ELR (cell line): ENCODE measurements around the gene PTH1R.
A peak's percentile ranks its signal among the peaks of the same experiment; 100 is the strongest.

Experiments used
- DNase-seq: peaks from one replicate; pipeline ENCODE4 v3.0.0-alpha.2; 2015; ENCODE audit warnings: low read depth

The PTH1R gene

GRCh38 chr3:46877406-46878125, at the start of gene PTH1R:
TSS of gene PTH1R (plus strand) at chr3:46877721. CDS start at chr3:46883560, 5,839 bp downstream.
- DNase-seq = no peak

GRCh38 chr3:46829699-46830208, 47.8 kb upstream of the PTH1R start:
- no peak for DNase-seq

- DNase-seq = no peak
Measured at GRCh38 chr3:46830801-46831200, 46.7 kb upstream of the PTH1R start.

- DNase-seq = no peak
Measured at GRCh38 chr3:46831316-46831715, 46.2 kb upstream of the PTH1R start.

- no peak for DNase-seq
Measured at GRCh38 chr3:46831841-46832240, 45.7 kb upstream of the PTH1R start.

GRCh38 chr3:46833346-46834300, 43.9 kb upstream of the PTH1R start:
- DNase-seq = no peak

- DNase-seq = no peak
Measured at GRCh38 chr3:46835054-46835453, 42.5 kb upstream of the PTH1R start.

- DNase-seq = no peak
Measured at GRCh38 chr3:46835491-46835890, 42.0 kb upstream of the PTH1R start.

- DNase-seq = no peak
Measured at GRCh38 chr3:46838301-46838700, 39.2 kb upstream of the PTH1R start.

GRCh38 chr3:46840491-46840890, 37.0 kb upstream of the PTH1R start:
- no peak for DNase-seq

GRCh38 chr3:46843508-46843907, 34.0 kb upstream of the PTH1R start:
- DNase-seq = no peak

GRCh38 chr3:46844397-46844796, 33.1 kb upstream of the PTH1R start:
- DNase-seq = no peak

GRCh38 chr3:46844881-46845312, 32.6 kb upstream of the PTH1R start:
- no peak for DNase-seq

- DNase-seq = peak; percentile 46
Measured at GRCh38 chr3:46845397-46845859, 32.1 kb upstream of the PTH1R start.

GRCh38 chr3:46845860-46846623, 31.5 kb upstream of the PTH1R start:
- DNase-seq = peak; percentile 74

GRCh38 chr3:46846624-46847542, 30.6 kb upstream of the PTH1R start:
- no peak for DNase-seq

- no peak for DNase-seq
Measured at GRCh38 chr3:46847744-46848143, 29.8 kb upstream of the PTH1R start.

- peak; percentile 73 for DNase-seq
Measured at GRCh38 chr3:46848271-46849044, 29.1 kb upstream of the PTH1R start.

GRCh38 chr3:46849045-46849631, 28.4 kb upstream of the PTH1R start:
- no peak for DNase-seq
